ENCODE measurements around the gene RPL10A.

The RPL10A gene

DNA sequence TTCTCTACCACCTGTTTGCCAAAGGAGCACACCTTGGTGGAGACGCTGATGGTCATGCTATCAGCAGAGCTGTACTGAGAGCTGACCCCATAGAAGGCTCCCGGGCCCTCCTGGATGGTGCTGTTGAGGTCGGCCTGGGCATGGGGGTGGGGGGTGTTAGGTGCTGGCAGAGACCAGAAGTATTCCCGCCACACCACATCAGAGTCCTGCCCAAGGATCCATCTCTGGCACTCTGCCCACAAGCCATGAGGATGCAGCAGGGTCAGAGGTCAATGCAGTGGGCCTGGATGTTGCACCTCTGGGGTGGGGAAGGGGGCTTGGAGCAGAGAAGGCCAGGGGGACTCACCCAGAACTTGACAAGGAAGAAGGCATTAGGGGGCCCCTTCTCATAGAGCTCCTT lies 7.4 kb downstream of the RPL10A start:
- no peak for DNase-seq (ENCODE audit: low read depth in 2 of 2)

DNA sequence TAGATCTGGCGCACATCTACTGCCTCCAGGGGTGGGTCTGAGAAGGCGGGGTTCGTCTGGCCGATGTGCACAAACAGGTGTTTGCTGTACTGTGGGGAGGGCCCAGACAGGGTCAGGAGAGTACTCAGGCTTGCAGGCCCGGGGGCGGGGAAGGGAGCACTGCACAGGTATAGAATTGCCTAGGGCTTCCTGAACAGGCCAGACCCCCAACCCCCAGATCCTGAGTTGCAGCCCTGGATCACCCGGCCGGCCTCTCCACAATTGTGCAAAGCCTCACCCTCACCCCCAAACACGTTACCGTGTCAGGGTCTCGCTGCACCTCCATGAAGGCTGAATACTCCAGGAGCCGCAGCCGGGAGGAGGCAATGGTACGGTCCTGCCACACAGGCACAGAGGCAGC lies 7.8 kb downstream of the RPL10A start:
- DNase-seq (ENCODE audit: low read depth in 2 of 2) = no peak

DNA sequence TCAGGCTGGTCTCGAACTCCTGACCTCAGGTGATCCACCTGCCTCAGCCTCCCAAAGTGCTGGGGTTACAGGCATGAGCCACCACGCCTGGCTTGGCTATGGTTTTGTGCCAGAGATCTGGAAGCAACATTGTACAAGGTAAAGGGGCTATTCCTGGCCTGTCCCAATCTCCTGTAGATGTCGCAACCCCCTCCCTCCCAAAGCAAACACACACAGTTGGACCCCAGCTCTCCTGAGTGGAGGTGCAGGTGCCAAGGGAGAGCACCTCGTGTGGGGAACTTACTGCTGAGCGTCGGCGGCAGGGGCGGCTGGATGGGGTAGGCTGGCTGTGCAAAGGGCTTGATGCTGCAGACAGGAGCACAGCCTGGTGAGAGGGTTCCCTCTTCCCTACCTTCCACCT lies 8.8 kb downstream of the RPL10A start:
- no peak for DNase-seq (ENCODE audit: low read depth in 2 of 2)

DNA sequence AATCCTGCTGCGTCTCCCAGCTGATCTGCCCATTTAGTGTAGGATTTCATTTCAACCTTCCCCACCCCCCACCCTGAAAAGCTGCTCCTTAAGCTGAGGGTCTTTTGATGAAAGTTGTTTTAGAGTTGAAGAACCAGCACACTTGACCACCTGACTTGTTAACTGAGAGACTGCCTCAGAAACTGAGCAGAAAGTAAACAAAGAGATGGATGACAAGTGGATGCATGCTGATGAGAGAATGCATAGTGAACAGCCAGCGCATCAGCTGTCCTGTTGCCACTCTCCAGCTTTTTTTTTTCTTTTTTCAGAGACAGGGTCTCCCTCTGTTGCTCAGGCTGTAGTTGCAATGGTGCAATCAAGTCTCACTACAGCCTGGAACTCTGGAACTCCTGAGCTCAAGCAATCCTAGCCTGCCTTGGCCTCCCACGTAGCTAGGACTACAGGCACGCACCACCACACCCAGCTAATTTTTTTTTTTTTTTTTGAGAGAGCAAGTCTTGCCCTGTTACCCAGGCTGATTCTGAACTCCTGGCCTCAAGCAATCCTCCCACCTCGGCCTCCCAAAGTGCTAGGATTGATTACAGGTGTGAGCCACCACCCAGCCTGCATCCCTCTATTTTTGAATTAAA lies 9.5 kb downstream of the RPL10A start:
- no peak for DNase-seq (ENCODE audit: low read depth in 2 of 2)

DNA sequence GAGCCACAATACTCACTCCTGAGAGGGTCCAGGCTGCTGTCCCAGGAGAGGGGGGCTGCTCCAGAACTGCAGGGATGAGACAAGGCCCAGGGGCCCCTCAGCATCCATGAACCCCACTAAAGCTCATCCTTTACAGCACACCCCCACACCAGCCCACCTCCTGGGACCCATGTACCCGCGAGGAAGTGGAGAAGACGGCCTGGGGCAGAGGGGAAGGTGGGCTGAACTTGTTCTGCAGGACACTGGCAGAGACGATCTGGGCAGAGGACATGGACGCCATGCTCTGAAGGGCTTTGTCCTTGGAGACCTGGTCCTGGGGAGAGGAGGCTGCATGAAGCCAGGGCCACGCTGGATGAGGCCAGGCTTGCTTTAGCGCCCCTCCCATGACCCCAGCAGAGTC lies 10.1 kb downstream of the RPL10A start:
- no peak for DNase-seq (ENCODE audit: low read depth in 2 of 2)

DNA sequence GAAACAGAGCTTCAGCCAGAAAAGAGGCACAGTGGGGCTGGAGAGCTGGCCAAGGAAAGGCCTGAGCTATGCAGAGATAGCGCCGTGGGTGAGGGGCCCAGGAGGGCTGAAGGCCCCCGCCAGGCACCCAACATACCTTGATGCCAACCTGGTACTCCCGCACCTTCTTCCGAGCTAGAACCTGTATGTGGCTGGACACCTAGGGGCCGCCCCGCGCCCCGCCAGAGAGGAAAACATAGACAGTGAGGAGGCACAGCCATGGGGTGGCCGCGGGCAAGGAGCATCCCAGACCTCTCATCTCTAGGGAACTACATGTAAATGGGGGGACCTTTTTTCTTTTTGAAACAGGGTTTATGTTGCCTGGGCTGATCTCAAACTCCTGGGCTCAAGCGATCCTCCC lies 12.0 kb downstream of the RPL10A start:
- no peak for DNase-seq (ENCODE audit: low read depth in 2 of 2)

DNA sequence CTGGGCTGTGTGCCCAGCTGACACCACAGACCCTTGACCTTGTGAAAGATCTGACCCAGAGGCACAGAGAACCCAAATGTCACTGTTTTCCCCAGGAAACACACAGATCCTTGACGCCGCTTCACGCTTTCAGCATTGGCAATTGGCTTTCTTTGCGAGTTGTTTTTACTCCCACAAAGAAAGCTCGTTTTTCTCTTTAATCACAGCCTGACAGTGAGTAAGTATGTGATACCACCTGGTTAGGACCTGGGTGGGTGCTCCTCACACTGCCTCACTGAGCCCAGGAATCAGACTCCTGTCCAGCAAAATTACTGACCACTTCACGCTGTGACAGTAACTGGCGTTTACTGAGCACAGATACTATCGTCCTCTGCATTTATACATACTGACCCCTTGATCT lies 13.0 kb downstream of the RPL10A start:
- no peak for DNase-seq (ENCODE audit: low read depth in 2 of 2)

DNA sequence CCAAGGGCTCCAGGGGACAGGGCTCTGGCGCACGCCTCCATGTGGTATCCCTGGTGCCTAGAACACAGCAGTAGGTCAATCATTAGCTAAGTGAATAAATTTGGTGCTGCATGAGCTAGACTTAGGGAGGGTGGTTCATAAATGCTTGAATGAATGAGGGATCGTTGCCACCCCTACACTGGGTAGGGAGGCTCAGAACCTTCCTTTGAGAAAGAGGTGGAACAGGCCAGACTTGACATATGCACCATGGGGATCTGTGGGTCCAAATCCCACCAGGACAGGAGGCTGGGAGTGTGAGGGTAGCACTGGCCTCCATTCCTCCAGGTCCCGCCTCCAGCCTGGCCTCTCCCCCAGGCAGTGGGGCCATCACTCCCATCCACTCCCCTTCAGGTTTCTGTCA lies 14.9 kb downstream of the RPL10A start:
- no peak for DNase-seq (ENCODE audit: low read depth in 2 of 2)

DNA sequence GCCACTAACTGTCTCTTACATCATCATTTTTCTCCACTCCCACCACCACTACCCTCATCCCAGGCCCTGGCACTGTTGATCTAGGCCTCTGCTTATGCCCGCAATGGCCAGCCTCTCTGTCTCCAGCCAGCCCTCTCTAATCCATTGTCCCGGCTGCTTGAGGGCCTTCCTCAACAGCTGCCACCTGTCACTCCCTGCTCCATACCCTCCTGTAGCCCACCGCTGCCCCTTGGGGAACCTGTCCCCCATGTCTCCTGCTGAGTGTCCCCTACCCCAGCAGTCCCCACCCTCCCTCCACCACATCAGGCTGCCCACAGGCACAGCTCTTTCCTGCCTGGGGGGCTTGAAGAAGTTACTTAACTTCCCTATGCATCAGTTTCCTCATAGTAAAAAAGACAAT lies 15.3 kb downstream of the RPL10A start:
- no peak for DNase-seq (ENCODE audit: low read depth in 2 of 2)

DNA sequence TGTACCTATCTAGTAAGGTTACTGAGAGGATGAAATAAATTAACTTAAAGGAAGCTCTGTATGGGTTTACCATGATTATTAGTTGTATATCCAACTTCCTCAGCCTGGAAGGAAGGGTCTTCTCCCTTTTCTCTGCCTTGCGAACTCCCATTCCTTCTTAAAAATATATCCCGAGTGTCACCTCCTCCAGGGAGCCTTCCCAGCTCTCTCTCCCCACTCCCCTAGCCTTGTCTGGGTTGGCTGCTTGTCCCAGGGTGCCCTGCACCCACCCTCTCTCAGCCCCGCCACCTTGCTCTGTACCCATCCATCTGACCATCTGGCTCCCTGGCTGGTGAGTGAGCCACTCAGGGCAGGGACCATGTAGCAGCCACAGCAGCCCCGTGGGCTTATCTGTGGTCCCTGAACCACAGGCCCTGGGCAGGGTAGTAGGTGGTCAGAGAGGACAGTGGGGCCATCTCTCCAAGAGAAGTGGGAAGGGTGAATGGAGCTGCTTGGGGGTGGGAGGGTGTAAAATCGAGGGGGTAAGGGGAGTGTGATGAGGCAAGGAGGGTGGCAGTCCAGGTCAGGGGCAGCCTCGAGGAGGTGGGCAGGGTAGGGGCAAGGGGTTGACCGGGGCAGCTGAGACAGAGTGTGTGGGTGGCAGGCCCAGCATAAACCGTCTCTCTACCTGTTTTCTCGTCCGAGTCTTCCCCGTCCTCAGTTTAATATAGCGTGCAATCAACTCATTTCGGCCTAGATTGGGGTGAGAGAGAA lies 15.9 kb downstream of the RPL10A start:
- DNase-seq (ENCODE audit: low read depth in 2 of 2) = no peak

DNA sequence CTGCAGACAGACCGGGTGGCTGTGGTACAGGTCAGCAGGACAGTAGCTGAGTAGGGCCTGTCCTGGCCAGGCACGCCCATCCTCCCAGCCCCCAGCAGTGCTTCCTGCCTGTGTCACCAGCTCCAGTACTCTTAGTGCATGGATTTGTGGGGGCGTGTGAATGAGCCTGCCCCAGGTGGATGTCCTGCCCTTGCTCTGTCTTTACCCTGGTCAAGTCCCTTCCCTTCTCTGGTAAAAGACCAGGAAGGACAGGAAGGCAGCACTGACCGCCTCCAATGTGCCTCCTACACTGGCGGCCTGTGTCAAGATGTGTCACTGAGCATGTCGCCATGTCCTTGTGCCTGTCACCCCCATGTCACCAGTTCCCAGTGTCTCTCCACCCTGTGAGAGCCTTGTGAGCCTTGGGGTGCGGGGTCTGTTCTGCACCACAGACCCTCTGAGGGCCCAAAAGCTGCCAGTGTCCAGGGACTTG lies 16.8 kb downstream of the RPL10A start:
- DNase-seq (ENCODE audit: low read depth in 2 of 2) = no peak

DNA sequence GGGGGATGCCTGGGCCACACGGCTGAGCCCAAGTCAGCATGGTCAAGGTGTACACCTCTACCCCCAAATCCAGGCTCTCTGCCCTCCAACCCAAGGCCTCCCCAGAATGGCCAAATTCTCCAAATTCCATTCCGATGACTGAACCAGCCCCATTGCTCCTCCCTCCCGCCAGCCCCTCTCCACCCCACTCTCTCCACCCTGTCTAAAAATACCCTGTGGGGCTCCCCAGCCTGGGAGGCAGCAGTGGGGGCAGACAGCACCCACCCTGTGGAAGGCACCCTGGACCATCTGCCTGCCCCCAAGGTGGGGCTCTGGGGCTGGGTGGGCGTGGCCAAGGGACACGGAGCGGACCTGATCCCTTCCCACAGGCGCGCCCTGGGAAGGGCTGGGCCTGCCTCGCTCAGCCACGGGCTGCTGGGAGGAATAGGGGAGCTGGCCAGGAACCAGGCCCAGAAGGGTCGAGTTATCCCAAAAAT lies 17.2 kb downstream of the RPL10A start:
- no peak for DNase-seq (ENCODE audit: low read depth in 2 of 2)

DNA sequence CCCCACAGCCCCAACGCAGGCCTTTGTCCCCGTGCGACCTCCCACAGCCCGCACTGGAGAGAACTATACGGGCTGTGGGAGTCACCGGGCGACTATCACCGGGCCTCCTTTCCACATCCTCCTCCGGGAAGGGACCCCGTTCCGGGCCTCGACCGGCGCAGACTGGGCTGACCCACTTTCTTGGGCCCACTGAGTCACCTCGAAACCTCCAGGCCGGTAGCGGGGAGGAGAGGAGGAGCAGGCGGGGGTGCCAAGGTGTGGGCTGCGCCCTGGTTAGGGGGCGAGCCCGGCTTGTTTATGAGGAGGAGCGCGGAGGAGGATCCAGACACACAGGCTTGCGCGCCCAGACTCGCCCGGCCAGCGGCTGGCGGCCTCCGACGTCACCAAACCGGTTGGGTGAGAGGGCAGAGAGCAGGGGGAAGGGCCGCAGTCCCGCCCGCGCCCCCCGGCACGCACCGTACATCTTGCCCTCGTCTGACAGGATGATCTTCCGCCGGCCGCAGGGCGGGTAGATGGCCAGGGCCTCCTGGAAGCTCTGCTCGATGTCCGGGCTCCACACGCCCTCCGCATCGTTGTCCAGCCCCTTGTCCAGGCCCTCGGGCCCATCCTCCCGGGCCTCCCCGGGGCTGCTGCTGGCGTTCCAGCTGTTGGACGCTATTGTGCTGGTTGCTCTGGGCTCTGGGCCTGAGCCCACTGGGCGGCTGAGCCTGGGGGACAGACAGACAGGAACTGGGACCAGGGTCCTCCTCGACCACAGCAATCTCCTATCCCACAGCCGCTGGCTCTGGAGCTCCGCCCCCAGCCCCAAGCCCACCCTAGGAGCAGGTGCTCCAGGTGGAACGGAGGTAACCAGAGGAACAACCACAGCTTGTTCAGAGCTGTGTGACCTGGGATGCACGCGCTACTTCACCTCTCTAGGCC lies 18.1 kb downstream of the RPL10A start:
- DNase-seq (ENCODE audit: low read depth in 2 of 2) = no peak

DNA sequence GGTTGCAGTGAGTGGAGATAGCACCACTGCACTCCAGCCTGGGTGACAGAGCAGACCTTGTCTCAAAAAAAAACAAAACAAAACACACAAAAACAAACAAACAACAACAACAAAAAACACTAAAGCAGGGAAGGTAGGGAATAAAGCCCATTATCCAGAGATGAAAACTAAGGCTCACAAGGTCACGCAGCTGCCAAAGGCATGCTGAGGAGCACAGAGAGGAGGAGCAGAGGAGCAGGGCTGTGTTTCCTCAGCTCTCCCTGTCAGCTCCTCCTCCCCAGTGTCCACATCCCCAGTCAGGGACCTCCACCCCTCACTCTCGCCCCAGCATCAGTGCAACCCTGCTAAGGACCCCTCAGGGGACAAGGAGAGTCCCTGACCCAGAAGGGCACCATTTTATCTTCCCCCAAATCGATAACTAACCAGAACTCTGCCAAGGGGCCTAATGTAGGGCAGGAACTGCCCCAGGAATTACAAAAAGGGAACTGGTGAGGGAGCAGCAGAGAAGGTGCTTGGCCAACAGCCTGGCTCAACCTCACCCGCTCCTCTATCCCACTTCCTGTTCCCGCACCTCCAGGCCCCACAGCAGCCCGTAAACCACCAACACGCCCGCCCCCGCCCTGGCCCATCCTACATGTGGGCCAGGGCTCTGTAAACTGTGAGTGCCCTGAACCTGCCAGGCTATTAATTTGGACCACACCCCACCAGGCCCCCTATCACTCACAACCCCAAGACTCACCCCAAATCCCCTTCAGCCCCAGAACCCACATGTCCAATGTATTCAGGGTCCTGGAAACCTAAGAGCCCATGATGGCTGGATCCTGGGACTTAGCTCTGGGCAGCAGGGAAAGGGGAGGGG lies 19.7 kb downstream of the RPL10A start:
- DNase-seq (ENCODE audit: low read depth in 2 of 2) = no peak

DNA sequence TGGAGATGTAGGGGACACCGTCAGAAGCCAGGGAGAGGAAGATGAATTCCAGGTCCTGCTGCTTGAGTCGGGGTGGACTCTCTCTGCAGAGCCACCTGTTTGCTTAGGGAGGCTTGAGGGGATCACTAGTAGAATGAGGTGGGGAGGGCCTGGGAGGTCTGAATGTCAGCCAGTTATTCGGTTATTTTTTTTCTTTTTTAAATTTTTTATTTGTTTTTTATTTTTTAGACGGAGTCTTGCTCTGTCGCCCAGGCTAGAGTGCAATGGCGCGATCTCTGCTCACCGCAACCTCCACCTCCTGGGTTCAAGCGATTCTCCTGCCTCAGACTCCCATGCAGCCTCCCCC lies 20.3 kb downstream of the RPL10A start:
- DNase-seq (ENCODE audit: low read depth in 2 of 2) = no peak

DNA sequence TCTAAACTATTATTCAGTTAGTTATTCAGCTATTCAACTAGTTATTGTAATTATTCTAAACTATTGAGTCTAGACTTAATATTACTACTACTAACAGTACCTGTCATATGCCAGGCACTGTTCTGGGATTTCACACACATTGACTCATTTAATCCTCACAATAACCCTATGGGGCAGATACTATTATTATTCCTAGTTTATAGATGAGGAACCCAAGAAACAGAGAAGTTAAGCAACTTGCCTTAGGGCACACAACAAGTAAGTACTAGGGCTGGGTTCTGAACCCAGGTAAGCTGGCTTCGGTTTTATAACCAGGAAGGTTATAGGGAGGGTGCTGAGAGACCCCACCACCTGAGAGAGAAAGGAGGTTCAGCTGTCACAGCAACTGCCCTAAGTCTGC lies 20.9 kb downstream of the RPL10A start:
- DNase-seq (ENCODE audit: low read depth in 2 of 2) = no peak

DNA sequence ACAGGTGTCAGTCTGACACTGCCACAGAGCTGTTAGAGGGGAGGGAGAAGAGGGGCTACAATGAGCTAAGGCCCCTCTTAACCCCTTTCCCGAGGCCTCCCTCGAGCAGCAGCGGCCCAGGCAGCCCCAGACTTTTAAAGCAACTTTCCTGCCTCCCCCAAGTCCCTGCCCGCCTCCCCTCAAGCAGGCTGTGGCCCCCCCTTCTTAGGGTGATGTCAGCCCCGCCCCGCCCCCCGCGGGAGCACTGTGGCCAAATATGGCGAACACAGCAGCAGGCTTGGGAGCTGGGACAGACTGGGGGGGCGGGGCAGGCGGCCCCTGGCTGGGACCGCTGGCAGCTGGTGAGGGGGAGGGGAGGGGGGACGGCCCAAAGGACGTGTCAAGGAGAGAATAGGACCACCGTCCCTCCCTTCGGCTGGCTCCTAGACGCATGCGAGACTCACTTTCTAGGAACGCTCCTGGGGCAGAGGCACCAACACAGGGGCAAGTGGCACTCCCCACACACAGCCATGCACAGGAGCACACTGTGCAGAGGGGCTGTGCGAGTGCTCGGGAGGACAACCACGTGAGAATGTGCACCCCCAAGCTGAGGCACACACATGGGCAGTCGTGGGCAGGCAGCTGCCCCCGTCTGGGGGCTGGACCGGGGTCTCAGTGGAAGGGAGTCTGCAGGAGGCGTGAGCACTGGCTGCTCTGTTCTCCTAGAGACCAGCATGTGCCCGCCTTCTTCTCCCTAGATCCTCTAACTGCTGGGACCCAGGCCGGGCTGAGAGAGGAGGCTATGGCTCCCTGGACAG lies 22.0 kb downstream of the RPL10A start:
- no peak for DNase-seq (ENCODE audit: low read depth in 2 of 2)

DNA sequence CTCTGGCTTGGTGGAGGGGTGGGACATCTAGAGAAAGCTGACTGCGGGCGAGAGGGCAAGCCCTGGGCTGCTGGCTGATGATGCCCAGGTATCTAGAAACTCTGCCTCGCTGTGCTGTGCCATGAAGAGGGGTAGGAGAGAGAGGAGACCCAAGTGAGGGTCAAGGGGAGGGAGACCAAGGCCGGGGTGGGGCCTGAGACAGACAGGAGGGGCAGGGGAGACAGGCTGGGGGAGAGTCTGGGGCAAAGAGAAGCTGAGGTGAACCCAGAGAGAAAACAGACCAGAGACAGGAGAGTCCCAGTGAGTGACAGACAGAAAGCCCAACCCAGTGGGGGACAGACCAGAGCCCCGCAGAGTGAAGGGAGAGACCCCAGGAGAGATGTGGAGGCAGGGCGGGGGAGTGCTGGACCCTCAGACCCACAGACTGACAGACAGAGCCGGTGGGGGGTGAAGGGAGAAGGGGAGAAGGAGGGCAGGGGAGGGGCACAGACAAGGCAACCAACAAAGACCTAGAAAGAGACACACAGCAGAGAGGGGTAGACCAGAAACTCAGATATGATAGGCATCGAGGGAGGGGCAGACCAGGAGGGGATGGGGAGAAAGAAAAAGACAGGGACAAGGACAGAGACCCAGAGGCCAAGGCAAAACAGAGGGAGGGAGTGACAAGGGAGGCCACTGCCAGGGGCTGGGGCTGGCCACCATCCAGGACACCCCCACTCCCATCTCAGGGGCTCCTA lies 22.8 kb downstream of the RPL10A start:
- DNase-seq (ENCODE audit: low read depth in 2 of 2) = no peak

DNA sequence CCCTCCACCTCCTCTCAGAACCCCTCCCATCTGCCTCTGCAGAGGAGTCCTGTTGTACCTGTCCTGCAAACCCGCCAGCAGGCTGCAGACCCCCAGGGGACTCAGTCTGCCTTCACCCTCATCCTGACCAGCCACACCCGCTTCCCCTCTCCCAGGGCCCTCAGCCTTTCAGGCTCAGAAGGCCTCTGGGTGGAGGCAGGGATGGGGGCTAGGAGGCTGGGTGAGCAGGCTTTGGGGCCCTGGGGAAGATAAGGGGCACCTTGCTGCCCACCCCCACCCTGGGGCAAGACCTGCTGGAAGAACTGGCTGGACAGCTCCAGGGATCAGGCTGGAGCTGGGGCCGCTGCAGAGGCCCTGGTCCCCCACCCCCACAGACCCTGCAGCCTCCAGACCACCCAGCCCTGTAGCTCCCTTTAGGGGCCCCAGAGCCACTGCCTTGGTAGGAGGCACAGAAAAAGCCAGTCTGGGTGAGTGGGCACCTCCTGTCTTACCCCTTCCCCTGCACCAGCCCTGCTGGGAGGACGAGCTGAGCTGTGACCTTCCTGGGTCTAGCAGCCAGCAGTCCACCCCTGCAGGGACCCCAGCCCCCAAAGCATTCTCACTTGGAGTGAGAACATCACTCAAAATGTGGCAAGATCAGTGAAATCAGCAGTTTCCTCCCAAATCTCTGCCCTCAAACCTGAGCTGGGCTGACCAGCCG lies 23.5 kb downstream of the RPL10A start:
- DNase-seq (ENCODE audit: low read depth in 2 of 2) = no peak

Measured in stimulated activated CD4-positive, alpha-beta T cell treated with anti-CD3 and anti-CD28 coated beads, Interleukin-1b, Interleukin-23, amount 100 ng/mL, for 4 hours (primary cell).